ENCODE measurements around the gene WSCD1. TPM values are rescaled to one million over a fixed set of nuclear protein-coding genes. Genes with fewer than 3 reads are reported as not detected.

Gene WSCD1
- polyA plus RNA-seq, 1 donor from 2014 or later, result 9.5 TPM

- Histone ChIP-seq H3K4me3 (ENCODE audit: low read length) (no peak overlapping the region), H3K4me2 (ENCODE audit: low read length) (no peak overlapping the region), H3K27me3 (ENCODE audit: insufficient read depth, low read depth, low read length) (no peaks in the 10 kb centered on the region), H3K9ac (ENCODE audit: low read length) (no peak overlapping the region), H4K20me1 (ENCODE audit: insufficient read depth) (no peaks in the 10 kb centered on the region), H3K79me2 (replicated peaks; ENCODE audit: insufficient read depth, low read length) (no peaks in the 10 kb centered on the region), H3K9me2 (ENCODE audit: insufficient read depth, low read length) (no peaks in the 10 kb centered on the region), H3K9me3 (ENCODE audit: low read length) (no peaks in the 10 kb centered on the region), H2AFZ (ENCODE audit: low read depth, low read length) (no peak overlapping the region), H3K27ac (ENCODE audit: low read length) (no peak overlapping the region), H3F3A (ENCODE audit: insufficient read depth, low read length, poor library complexity, severe bottlenecking) (no peaks in the 10 kb centered on the region), H3K36me3 (ENCODE audit: insufficient read depth, low read length) (no peaks in the 10 kb centered on the region)
- no peak for TF ChIP-seq EZH2 (IDR thresholded peaks at IDR 0.05; ENCODE audit: borderline replicate concordance, insufficient read depth, low read length, poor library complexity, severe bottlenecking)
- TF ChIP-seq, protein P1, sequence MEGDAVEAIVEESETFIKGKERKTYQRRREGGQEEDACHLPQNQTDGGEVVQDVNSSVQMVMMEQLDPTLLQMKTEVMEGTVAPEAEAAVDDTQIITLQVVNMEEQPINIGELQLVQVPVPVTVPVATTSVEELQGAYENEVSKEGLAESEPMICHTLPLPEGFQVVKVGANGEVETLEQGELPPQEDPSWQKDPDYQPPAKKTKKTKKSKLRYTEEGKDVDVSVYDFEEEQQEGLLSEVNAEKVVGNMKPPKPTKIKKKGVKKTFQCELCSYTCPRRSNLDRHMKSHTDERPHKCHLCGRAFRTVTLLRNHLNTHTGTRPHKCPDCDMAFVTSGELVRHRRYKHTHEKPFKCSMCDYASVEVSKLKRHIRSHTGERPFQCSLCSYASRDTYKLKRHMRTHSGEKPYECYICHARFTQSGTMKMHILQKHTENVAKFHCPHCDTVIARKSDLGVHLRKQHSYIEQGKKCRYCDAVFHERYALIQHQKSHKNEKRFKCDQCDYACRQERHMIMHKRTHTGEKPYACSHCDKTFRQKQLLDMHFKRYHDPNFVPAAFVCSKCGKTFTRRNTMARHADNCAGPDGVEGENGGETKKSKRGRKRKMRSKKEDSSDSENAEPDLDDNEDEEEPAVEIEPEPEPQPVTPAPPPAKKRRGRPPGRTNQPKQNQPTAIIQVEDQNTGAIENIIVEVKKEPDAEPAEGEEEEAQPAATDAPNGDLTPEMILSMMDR (IDR thresholded peaks at IDR 0.05; ENCODE audit: poor library complexity, severe bottlenecking), result no peak
Observed at GRCh38 chr17:6164996-6165395, 94.8 kb downstream of the WSCD1 start.

- H3K4me2 ChIP-seq (ENCODE audit: low read length), result no peak overlapping the region
- H3K27me3 ChIP-seq (ENCODE audit: insufficient read depth, low read depth, low read length), result no peaks in the 10 kb centered on the region
- H3K36me3 ChIP-seq (ENCODE audit: insufficient read depth, low read length), result no peaks in the 10 kb centered on the region
- H3K27ac ChIP-seq (ENCODE audit: low read length), result no peak overlapping the region
- H3K9ac ChIP-seq (ENCODE audit: low read length), result no peak overlapping the region
- no peak for TF ChIP-seq TAF1 (IDR thresholded peaks at IDR 0.05; ENCODE audit: low read depth)
- TF ChIP-seq POLR2AphosphoS5 (IDR thresholded peaks at IDR 0.05), result no peak
- no peak for TF ChIP-seq SMC3 (conservative IDR thresholded peaks at IDR 0.05; ENCODE audit: poor library complexity)
- TF ChIP-seq, protein P2, sequence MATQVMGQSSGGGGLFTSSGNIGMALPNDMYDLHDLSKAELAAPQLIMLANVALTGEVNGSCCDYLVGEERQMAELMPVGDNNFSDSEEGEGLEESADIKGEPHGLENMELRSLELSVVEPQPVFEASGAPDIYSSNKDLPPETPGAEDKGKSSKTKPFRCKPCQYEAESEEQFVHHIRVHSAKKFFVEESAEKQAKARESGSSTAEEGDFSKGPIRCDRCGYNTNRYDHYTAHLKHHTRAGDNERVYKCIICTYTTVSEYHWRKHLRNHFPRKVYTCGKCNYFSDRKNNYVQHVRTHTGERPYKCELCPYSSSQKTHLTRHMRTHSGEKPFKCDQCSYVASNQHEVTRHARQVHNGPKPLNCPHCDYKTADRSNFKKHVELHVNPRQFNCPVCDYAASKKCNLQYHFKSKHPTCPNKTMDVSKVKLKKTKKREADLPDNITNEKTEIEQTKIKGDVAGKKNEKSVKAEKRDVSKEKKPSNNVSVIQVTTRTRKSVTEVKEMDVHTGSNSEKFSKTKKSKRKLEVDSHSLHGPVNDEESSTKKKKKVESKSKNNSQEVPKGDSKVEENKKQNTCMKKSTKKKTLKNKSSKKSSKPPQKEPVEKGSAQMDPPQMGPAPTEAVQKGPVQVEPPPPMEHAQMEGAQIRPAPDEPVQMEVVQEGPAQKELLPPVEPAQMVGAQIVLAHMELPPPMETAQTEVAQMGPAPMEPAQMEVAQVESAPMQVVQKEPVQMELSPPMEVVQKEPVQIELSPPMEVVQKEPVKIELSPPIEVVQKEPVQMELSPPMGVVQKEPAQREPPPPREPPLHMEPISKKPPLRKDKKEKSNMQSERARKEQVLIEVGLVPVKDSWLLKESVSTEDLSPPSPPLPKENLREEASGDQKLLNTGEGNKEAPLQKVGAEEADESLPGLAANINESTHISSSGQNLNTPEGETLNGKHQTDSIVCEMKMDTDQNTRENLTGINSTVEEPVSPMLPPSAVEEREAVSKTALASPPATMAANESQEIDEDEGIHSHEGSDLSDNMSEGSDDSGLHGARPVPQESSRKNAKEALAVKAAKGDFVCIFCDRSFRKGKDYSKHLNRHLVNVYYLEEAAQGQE (IDR thresholded peaks at IDR 0.05; ENCODE audit: borderline replicate concordance), result no peak
- no peak for TF ChIP-seq MXI1 (conservative IDR thresholded peaks at IDR 0.05; ENCODE audit: poor library complexity, severe bottlenecking)
- TF ChIP-seq EP300 (conservative IDR thresholded peaks at IDR 0.05; ENCODE audit: poor library complexity, severe bottlenecking), result no peak
- TF ChIP-seq EZH2 (IDR thresholded peaks at IDR 0.05; ENCODE audit: borderline replicate concordance, insufficient read depth, low read length, poor library complexity, severe bottlenecking), result no peak
- H3K9me3 ChIP-seq (ENCODE audit: low read length), result no peaks in the 10 kb centered on the region
- H3F3A ChIP-seq (ENCODE audit: insufficient read depth, low read length, poor library complexity, severe bottlenecking), result no peaks in the 10 kb centered on the region
- H4K20me1 ChIP-seq (ENCODE audit: insufficient read depth), result no peaks in the 10 kb centered on the region
- no peak overlapping the region for H3K4me3 ChIP-seq (ENCODE audit: low read length)
- no peaks in the 10 kb centered on the region for H3K9me2 ChIP-seq (ENCODE audit: insufficient read depth, low read length)
- H2AFZ ChIP-seq (ENCODE audit: low read depth, low read length), result no peak overlapping the region
- no peaks in the 10 kb centered on the region for H3K79me2 ChIP-seq (replicated peaks; ENCODE audit: insufficient read depth, low read length)
Observed at GRCh38 chr17:6165806-6166205, 95.6 kb downstream of the WSCD1 start.

Data from neural cell (in vitro differentiated cells).